ENCODE data around the gene SF3B2.
A peak's percentile ranks its signal among the peaks of the same experiment; 100 is the strongest.
"Not testable (repeated sequence)": the region's sequence is repeated elsewhere in the genome, so short reads cannot be mapped to it uniquely, and the experiment has no call there.

Gene SF3B2

GRCh38 chr11:66112601-66113499 is 60.7 kb downstream of the SF3B2 start:
- DNase-seq: peak; percentile 94

DNA sequence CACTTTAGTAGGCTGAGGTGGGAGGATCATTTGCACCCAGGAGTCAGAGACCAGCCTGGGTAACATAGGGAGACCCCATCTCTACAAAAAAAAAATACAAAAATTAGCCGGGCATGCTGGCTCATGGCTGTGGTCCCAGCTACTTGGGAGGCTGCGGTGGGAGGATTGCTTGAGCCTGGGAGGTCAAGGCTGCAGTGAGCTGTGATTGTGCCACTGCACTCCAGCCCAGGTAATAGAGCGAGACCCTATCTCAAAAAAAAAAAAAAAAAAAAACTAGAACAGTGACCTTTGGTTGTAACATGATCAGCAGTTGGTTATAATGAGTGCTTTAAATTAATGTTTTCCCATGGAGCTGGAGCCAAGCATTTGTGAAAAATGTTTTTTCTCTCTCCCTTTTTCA is 62.8 kb downstream of the SF3B2 start:
- not testable (repeated sequence) for DNase-seq

GRCh38 chr11:66115638-66116301 is 63.6 kb downstream of the SF3B2 start:
- peak; percentile 59 for DNase-seq

DNA sequence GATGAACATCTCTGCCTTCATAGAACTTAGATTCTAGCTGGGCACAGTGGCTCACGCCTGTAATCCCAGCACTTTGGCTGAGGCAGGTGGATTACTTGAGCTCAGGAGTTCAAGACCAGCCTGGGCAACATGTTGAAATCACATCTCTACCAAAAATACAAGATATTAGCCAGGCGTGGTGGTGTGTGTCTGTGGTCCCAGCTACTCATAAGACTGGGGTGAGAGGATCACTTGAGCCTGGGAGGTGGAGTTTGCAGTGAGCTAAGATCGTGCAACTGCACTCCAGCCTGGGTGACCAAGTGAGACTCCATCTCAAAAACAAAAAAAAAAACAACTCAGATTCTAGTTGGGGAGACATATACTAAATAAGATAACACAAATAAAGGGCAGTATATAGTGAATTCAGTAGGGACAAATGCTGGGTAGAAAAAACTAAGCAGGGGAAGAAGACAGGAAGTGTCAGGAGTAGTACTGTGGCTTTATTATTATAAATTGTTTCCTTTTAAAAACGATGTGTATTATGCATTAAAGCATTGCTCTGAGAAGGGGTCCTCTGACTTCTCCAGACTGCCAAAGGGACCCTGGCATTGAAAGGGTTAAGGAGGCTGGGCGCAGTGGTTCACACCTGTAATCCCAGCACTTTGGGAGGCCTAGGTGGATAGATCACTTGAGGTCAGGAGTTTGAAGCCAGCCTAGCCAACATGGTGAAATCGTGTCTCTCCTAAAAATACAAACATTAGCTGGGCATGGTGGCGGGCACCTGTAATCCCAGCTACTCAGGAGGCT is 64.6 kb downstream of the SF3B2 start:
- DNase-seq: no peak

DNA sequence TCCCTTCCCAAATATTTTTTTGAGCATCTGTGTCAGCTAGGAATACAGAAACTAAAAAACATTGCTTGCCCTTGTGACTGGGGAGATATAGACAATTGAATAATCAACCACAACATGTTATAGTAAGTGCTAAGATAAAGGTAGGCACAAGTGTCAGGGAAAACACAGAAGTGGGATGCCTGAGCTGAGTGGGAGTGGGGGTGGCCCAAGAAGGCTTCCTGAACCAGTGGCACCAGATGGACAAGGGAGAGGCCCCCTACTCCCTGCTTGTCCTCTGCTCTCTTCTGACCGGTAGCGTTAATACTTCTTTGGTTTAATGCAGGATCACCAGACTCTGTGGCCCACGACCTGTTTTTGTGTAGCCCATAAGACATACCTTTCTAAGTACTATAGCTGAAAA is 66.7 kb downstream of the SF3B2 start:
- no peak for DNase-seq

Data from fibroblast of skin of right biceps (primary cell).